ENCODE data around the gene BHLHE23.

BHLHE23 gene

DNA sequence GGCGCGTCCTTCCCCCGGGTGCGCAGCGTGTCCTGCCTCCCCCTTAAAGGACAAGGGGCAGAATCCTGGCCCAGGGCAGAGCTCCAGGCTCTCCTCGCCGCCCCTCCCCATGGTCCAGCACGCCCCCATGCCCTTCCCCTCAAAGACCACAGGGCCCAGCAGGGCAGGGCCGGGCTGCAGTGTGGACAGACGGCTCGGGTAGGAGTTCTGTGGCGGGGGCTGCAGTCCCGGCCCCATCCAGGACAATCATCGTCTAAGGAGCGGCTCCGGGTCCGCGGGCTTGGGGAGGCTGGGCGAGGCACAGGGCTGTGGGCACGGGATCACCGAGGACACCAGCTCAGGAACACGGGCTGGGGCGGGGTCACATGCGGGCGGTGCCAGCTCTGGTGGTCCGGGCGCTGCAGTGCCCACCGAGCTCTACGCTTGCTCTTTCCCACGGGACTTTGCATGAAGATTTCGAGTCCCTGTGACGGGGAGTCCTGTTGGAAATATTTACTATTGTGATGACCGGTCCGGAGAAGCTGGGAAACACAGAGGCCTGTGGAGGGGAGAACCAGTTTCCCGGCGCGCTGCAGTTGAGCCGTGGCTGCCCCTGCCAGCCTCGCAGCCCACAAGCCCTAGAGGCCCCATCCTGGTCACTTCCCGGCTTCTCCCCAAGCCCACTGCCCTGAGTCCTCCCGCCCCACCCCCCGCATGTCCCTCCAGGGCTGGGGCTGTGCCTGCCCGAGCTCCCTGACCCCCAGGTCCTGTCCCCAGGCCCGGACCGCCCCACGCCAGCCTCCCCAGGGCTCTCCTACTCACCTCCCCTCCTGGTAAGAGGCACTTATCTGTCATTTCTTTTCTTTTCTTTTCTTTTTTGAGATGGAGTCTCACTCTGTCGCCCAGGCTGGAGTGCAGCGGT is 33.7 kb downstream of the BHLHE23 start:
- no peak overlapping the region for H3K4me3 ChIP-seq (ENCODE audit: low read depth, low read length)
- no peaks in the 10 kb centered on the region for H3K79me2 ChIP-seq
- peaks cover 9% of the 10 kb centered on the region for H3K27me3 ChIP-seq (ENCODE audit: control insufficient read depth, insufficient read depth, low read length)
- H2AFZ ChIP-seq = peak overlapping the region; percentile 70
- TF ChIP-seq, protein P1, sequence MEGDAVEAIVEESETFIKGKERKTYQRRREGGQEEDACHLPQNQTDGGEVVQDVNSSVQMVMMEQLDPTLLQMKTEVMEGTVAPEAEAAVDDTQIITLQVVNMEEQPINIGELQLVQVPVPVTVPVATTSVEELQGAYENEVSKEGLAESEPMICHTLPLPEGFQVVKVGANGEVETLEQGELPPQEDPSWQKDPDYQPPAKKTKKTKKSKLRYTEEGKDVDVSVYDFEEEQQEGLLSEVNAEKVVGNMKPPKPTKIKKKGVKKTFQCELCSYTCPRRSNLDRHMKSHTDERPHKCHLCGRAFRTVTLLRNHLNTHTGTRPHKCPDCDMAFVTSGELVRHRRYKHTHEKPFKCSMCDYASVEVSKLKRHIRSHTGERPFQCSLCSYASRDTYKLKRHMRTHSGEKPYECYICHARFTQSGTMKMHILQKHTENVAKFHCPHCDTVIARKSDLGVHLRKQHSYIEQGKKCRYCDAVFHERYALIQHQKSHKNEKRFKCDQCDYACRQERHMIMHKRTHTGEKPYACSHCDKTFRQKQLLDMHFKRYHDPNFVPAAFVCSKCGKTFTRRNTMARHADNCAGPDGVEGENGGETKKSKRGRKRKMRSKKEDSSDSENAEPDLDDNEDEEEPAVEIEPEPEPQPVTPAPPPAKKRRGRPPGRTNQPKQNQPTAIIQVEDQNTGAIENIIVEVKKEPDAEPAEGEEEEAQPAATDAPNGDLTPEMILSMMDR (IDR thresholded peaks at IDR 0.05) = no peak
- no peaks in the 10 kb centered on the region for H3K36me3 ChIP-seq (ENCODE audit: control insufficient read depth, insufficient read depth, low read length)
- no peaks in the 10 kb centered on the region for H3K9me3 ChIP-seq (ENCODE audit: control insufficient read depth, low read length)
- H3K27ac ChIP-seq = no peak overlapping the region
- no peak overlapping the region for H3K9ac ChIP-seq
- H3K4me2 ChIP-seq (ENCODE audit: low read length) = peak overlapping the region; percentile 62
- H3K4me1 ChIP-seq = no peaks in the 10 kb centered on the region

DNA sequence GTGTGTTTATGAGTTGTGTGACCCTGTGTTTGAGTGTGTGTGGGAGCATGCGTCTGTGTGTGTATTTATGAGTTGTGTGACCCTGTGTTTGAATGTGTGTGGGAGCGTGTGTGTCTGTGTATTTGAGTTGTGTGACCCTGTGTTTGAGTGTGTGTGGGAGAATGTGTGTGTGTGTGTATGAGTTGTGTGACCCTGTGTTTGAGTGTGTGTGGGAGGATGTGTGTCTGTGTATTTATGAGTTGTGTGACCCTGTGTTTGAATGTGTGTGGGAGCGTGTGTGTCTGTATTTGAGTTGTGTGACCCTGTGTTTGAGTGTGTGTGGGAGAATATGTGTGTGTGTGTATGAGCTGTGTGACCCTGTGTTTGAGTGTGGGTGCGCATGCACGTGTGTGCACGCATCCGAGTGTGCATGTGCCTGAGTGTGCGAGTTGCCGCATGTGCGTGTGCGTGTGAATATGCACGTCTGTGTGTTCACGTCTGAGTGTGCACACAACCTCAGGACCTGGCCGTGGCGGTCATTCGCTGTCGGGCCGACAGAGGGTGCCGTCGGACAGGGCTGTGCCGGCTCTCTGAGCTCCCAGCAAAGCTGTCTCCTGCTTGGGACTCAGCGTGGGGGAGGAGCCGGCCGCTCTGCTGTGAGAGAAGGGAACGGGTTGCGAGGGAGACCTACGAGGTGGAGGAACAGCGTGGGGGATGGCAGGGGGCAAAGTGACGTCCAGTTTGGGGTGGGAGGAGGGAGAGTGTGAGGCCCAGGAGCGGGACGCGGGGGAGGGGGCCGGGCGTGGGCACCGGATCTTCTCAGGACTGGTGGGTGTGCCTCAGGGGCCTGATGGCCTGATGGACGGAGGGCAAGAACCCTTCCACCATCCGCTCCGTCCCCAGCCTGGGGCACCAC is 34.6 kb downstream of the BHLHE23 start:
- Histone ChIP-seq H3K9me3 (ENCODE audit: control insufficient read depth, low read length) (no peaks in the 10 kb centered on the region), H3K4me2 (ENCODE audit: low read length) (peak overlapping the region; percentile 62), H3K9ac (no peak overlapping the region), H3K27me3 (ENCODE audit: control insufficient read depth, insufficient read depth, low read length) (peaks cover 5% of the 10 kb centered on the region), H2AFZ (peak overlapping the region; percentile 70), H3K27ac (no peak overlapping the region), H3K4me1 (no peaks in the 10 kb centered on the region), H3K4me3 (ENCODE audit: low read depth, low read length) (peak overlapping the region; percentile 40), H3K36me3 (ENCODE audit: control insufficient read depth, insufficient read depth, low read length) (no peaks in the 10 kb centered on the region), H3K79me2 (no peaks in the 10 kb centered on the region)
- TF ChIP-seq, protein P1 (IDR thresholded peaks at IDR 0.05) = peak; percentile 89

DNA sequence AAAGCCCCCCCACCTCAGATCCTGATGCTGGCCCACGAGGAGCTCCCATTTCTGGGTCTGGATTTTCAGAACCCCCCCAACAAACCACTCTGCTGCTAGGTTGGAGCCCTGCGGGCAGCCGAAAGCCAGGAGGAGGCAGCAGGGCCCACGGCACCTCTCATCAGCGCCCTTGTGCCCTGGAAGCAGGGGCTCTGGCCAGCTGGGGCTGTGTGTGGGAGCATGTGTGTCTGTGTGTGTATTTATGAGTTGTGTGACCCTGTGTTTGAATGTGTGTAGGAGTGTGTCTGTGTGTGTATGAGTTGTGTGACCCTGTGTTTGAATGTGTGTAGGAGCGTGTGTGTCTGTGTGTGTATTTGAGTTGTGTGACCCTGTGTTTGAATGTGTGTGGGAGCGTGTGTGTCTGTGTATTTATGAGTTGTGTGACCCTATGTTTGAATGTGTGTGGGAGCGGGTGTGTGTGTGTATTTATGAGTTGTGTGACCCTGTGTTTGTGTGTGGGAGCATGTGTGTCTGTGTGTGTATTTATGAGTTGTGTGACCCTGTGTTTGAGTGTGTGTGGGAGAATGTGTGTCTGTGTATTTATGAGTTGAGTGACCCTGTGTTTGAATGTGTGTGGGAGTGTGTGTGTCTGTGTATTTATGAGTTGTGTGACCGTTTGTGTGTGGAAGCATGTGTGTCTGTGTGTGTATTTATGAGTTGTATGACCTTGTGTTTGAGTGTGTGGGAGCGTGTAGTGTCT is 35.4 kb downstream of the BHLHE23 start:
- no peaks in the 10 kb centered on the region for H3K36me3 ChIP-seq (ENCODE audit: control insufficient read depth, insufficient read depth, low read length)
- TF ChIP-seq, protein P1 (IDR thresholded peaks at IDR 0.05) = no peak
- H3K4me1 ChIP-seq = no peaks in the 10 kb centered on the region
- H3K9me3 ChIP-seq (ENCODE audit: control insufficient read depth, low read length) = no peaks in the 10 kb centered on the region
- no peak overlapping the region for H2AFZ ChIP-seq
- no peak overlapping the region for H3K27ac ChIP-seq
- H3K79me2 ChIP-seq = no peaks in the 10 kb centered on the region
- H3K4me2 ChIP-seq (ENCODE audit: low read length) = no peak overlapping the region
- no peak overlapping the region for H3K4me3 ChIP-seq (ENCODE audit: low read depth, low read length)
- peaks cover 5% of the 10 kb centered on the region for H3K27me3 ChIP-seq (ENCODE audit: control insufficient read depth, insufficient read depth, low read length)
- no peak overlapping the region for H3K9ac ChIP-seq

DNA sequence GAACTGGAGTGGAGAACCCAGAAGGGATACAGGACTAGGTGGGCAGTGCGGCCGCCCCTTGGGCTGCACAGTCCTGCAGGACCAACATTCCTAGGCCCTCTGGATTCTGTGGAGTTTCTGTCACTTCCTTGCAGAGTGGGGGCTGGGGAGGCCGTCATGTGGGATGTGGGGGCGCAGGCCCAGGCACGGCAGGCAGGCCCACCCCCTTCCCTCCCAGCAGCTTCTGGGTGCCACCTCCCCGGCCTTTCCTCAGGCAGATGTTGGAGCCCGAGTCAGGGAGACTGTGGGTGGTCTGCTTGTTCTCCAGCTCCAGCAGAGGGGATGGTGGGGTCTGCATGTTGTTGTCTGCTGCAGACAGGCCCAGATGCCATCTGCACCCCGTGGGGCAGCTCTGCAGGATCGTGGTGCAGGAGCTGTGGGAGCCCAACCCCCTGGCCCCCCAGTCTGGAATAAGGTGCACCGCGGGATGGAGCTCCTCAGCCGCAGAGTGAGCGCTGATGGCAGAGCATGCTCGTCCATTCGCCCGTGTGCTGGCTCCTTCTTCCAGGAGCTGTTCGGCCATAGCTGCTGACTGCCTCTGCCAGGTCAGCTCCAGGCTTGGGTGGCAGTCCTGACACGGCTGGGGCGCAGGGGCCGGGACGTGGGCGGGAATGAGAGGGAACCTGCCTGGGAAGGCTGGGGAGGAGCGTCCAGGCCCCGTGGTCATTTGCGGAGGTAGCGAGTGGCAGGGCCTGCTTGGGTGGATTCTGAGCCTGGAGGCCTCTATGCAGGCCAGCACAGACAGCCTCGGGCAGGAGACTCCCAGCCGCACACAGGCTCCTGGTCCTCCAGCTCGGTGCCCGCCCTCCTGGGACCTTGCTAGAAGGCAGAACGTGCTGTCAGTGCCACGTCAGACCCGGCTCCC is 36.2 kb downstream of the BHLHE23 start:
- Histone ChIP-seq H3K79me2 (no peaks in the 10 kb centered on the region), H2AFZ (no peak overlapping the region), H3K9ac (no peak overlapping the region), H3K4me2 (ENCODE audit: low read length) (no peak overlapping the region), H3K4me1 (no peaks in the 10 kb centered on the region), H3K36me3 (ENCODE audit: control insufficient read depth, insufficient read depth, low read length) (no peaks in the 10 kb centered on the region), H3K4me3 (ENCODE audit: low read depth, low read length) (no peak overlapping the region), H3K27ac (no peak overlapping the region), H3K27me3 (ENCODE audit: control insufficient read depth, insufficient read depth, low read length) (peaks cover 5% of the 10 kb centered on the region), H3K9me3 (ENCODE audit: control insufficient read depth, low read length) (no peaks in the 10 kb centered on the region)
- TF ChIP-seq, protein P1 (IDR thresholded peaks at IDR 0.05) = no peak
